NCI-H82 treated with DMSO at 0.1 percent for 48 hours (cell line): ENCODE results near the gene FMN2.
"Not testable (repeated sequence)": the region's sequence is repeated elsewhere in the genome, so short reads cannot be mapped to it uniquely, and the experiment has no call there.

Source experiments
- DNase-seq: peaks from one replicate; lab custom pipeline; 2025; ENCODE audit not compliant: unreplicated experiment; lab: John Stamatoyannopoulos, UW

Gene FMN2

DNA sequence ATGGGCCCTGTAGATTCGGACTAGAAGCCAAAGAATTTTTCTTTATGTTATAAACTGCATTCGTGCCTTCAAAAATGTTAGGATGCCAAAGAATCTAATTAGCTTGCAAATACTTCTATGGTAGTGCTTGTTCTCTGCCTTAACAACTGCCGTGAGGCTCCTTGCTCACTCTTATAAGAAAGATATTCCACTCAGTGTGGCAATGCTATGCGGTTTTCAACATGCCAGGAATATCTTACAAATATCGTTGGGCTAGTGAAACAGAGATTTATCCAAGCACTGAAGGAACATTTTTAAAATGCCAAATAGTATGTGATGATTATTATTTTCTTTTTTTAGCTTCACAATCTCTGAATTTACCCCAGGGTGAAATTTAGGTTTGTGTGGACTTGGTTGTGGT is 322.0 kb downstream of the FMN2 start:
- no peak for DNase-seq

DNA sequence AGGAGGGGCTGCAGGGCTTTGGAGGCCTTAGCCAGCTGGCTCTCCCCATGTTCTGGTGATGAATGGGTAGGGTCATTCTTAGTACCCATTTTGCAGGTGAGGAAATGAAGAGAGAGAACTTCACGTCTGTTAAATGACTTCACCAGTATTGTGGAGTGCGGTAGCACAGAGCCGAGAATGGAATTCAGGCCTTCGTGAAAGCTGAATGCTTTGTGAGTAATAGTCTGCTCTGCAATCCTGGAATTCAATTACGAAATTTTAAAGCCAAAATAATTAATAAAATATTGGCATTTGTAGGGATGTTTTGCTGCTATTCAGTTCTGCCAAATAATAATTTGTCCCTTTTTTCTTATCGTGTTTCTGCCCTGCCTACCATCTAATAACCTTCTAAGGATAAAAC is 322.6 kb downstream of the FMN2 start:
- DNase-seq: no peak

DNA sequence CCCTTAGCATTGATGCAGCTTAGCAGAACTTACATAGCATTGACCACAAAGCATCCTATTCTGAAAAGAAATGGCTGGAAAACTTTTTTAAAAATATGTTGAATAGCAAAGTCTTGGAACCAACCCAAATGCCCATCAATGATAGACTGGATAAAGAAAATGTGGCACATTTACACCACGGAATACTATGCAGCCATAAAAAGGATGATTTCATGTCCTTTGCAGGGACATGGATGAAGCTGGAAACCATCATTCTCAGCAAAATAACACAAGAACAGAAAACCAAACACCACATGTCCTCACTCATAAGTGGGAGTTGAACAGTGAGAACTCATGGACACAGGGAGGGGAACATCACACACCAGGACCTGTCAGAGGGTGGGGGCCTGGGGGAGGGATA is 323.3 kb downstream of the FMN2 start:
- not testable (repeated sequence) for DNase-seq

DNA sequence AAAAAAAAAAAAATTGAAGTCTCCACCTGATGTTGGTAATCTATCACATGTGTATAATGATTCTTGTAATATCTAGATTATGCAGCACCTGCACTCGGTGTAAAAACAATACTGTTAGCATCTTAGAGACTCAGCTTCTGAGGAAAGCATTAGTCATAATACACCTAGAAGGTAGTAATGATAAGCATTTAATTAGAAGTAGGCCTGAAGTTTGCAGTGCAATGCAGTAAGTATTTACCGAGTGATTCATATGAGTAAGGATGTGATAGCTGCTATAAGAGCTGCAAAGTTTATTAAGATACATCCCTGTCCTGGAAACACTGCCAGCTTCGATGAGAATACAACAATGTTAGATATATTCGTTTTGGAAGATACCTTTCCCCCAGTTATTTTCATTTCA is 323.8 kb downstream of the FMN2 start:
- DNase-seq: no peak

DNA sequence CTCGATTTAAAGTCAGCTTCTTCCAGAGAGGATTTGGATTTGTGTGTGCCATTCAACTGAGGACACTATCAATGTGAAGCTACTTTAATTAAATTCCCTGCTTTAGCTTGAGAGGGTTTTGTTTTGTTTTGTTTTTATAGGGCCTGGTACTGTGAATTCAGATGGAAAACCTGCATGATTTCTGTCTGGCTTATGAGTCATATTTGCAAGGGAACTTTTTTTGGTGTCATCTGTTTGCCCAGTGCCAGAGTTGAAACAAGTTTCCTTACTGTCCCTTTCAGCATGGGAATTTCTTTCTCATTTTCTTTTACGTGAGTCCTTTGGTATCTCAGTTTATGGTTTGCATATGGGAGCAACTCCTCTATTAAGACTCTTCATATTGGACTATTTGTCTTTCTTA is 325.6 kb downstream of the FMN2 start:
- no peak for DNase-seq

DNA sequence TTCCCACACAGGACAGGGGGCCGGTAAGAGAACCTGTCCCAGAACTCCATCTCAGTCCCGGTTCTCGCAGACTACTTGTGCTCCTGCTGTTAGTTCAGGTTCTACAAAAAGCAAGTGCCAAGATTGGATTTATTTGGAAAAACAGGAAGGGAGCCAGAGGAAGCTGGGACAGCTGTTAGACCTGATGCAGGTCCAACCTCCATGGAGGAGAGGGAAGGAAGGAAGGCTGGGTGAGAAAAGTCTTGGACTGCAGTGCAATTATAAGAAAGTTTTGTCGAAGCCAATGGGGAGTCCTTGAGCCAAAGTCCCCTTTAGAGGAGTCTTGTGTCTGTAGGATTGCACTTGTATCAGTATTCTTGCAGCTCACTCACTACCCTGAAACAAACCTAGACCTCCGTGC is 329.1 kb downstream of the FMN2 start:
- no peak for DNase-seq

DNA sequence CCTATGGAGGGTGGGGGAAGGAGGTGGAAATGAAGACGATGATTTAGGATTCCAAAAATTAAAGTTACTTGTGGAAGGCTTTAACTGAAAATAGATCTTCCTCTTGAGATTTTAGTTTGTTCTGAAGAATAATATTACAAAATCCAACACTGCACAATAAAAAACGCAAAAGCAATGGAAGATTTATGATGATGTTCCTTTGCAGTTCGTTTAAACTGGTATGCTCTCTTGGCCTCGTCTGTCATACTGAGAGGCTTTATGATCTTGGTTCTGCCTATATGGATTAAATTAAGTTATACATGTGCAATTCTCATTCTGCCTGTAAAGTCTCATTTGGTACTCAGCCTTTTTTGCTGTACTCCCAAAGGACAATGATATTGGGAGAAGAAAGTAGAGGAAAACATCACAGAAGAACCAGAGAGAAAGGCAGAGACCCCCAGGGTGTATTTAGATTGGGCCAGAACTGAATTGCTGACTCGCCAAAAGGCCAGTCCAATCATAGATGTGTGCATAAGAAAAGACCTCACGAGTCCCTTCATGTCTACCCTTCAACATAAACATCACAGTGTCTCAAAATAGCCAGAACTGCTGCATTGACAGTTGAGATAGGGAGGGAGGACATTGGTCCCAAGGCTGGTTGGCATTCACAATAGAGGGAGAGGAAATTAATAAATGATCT is 331.7 kb downstream of the FMN2 start:
- no peak for DNase-seq

DNA sequence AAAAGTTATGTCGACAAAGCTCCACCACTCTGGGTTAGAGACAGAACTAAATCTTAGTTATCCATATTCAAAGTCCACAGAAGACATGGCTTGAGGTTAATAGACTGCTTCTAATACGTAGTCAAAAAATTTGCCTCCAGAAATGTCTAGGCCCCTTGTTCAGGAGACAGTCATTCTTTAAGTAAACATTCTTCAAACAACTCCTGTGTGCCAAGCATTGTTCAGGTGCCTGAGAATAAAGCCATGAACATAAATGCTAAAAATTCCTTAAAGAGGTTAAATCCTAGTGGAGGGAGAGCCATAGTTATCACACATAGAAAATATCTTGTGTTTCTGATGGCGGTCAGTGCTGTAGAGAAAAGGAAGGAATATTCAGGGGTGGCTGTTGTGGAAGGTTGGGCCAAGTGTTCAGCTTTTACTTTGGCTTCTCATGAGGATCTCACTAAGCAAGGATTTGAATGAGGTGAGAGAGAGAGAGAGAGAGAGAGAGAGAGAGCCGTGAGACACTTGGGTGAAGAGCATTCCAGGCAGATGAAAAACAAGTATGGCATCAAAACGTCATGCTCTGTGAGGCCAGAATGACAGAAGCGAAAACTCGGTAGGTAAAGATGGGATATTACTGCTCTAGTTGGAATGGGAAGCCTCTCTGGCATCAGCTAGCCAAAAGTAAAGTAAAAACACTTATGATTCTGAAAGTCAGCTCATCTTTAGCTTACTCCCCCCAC is 333.2 kb downstream of the FMN2 start:
- DNase-seq: no peak

DNA sequence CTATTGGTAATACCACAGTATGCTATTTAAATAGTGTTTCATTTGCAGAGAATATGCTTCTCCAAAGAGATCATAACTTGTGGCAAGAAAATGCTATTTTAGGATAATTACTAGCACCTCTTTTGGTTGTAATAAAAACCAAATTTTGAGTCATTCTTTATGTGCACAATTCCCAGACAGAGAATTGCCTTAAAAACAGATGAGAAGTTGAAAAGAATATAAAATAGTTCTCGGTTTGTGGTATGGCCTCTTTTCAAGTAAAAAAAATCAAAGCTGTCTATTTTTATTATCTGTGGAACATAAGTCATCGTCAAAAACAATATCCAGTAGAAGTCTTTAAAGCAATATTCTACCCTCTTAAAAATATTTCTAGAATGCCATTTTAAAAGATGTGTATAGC is 334.4 kb downstream of the FMN2 start:
- no peak for DNase-seq

DNA sequence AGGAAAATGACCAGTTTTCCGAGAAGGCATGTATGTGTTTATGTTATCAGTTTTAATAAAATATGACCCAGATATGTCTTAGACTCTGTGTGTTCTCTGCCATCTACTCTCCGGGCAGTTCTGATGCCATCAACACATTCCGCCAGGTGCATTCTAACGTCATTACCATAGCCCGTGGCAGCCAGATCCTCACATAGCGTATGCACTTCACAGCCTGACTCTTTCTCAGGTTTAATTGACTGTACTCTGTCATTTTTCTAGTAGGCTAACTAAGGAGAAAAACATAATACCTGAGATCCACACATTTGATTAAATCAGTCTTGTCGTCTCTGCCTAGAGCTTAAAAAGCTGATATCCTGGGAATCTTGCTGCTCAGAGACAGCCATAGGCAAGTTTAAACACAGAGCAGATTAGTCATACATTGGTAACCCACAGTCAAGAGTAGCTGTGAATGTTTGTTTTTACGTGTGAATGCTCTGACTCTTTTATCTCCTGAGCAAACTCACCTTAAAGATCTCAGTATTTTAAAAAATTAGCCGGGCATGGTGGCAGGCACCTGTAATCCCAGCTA is 344.4 kb downstream of the FMN2 start:
- no peak for DNase-seq

DNA sequence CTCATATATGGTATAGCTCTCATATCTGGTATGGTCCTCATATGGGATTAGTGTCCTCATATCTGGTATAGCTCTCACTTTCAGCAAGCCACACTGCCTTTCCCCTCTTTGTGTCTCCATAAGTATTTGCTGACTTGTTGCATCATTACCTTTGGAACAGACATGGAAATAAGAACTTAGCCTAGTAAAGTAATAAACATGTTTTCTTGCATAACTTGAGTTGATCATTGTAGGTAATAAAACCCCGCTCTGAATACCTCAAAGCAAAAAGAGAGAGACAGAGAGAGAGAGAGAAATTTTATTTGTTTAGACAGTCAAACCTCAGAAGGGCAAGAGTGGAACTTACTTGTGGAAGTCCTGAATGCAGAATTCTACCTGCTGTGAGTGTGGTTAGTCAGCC is 350.0 kb downstream of the FMN2 start:
- no peak for DNase-seq

DNA sequence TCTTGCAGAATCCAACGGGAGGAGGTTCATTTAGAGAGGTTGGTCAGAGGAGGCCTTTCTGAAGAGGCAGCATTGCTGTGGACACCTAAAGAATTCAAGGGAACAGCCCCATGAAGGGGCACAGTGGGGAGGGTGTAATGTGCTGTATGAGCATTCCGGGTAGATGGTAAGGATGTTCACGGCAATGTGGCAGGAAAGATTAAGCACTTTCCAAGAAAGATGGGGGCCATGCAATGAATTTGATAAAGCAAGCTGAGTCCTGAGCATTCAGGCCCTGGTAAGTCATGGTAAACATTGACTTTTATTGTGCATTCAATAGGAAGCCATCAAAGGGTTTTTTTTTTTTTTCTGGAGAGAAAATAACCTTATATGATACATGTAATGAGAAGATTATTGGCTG is 353.7 kb downstream of the FMN2 start:
- DNase-seq: no peak

DNA sequence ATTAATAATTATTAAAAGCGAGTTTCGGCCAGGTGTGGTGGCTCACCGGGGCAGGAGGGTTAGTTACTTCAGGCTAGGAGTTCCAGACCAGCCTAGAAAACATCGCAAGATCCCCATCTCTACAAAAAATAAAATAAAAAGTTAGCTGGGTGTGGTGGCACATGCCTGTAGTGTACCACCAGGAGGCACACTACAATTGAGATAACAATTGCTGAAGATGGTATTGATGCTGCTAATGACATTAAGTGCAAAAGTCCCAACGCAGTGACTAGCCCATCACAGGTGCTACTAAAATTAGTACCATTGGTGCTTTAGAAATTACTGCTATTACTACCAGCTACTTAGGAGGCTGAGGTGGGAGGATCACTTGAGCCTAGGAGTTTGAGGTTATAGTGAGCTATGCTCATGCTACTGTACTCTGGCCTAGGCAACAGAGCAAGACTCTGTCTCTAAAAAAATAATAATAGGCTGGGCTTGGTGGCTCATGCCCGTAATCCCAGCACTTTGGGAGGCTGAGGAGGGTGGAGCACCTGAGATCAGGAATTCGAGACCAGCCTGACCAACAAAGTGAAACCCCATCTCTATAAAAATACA is 363.6 kb downstream of the FMN2 start:
- DNase-seq: peak; percentile 22

DNA sequence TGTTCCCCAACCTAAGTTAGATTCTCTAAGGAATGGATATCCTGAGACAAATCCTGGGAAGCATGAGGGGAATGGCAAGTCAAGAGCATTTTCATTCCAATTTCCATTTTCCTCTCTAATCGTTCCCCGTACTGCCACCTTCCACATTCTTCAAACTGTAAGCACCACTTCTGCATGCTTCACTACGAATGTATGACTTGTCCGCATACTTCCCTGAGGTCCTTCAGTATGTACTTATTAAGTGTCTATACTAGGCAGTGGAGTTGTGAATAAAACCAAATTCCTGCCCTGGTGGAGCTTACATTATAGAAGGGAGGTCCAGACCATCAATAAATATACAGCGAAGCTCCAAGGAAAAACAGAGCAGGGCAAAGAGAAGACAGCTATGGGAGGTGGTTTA is 365.5 kb downstream of the FMN2 start:
- no peak for DNase-seq

DNA sequence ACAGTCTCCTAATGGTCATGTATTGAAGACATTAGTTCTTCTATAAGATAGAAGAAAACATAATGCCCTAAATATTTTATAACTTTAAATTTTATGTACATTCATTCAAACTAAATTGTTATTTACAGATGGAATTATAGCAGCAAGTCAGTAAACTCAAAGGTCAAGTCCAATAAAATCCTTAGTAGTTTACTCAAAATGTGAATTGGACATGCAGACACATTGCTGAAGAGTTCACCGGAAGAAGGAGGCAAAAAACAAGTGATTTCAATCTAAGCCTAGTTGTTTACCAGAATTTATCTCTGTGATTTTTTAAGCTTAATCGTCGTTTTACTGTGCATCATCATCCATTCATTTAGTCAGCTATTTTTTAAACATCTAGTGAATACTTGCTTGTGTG is 370.6 kb downstream of the FMN2 start:
- DNase-seq: no peak

DNA sequence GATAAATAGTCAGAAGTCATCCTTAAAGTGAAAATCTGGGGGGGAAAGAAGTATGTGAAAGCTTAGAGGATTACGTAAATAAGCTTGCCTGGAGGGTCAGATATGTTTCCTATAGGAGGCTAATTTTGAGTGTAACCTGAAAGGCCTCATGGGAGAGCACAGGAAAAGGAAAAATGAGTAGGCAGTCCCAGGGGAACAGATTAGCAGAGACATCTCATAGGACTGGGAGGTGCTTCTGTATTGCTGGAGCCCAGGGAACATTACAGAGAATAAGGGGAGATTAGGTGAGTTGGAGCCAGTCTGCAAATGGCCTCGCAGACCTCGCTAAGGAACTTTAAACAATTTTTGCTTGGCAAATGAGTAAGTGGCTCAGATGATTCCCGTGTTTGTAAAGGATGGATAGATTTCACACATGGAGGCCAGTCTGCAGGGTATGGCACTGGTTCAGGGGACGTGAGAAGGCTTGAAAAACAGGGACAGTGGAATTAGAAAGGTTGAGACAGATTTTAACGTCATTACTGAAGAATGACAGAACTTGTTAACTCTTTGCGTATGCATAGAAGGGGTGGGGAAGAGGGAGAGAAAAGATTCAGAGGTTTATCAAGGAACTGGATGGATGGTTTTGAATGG is 371.2 kb downstream of the FMN2 start:
- peak; percentile 79 for DNase-seq

DNA sequence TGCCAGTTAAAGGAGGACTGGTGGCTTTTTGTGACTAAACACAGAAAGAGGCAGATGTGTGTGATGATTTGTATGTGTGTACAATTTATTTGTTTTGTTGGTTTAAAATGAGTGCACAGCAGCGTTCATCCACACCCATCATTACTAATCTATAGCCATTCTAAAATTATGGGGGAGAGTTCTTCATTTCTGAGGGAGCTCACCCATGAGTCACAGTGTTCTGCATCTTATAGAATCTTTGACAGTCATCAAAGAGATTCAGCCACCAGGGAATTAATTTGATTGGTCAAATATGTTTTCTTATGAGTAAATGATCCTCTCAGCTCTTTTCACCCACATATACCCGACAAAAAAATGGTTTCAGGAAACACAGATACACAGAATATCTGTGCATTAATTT is 372.4 kb downstream of the FMN2 start:
- DNase-seq: no peak

DNA sequence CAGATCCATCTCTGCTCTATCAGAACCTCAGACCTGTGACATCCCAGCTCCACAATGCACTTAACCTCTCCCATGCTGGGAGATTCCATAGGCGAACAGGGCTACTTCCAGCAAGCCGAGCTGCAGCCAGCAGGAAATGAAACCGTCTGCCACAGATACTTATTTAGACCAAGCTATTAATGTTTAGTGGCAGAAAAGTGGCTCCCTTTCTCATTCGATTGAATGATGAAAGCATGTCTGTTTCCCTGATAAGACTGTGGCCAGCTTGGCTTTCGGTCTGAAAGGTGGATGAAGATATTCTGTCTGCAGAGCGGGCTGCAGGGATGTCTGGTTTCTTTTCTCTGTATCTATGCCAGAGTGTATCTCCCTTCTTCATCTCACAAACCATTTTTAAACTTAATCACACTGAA is 373.9 kb downstream of the FMN2 start:
- no peak for DNase-seq

DNA sequence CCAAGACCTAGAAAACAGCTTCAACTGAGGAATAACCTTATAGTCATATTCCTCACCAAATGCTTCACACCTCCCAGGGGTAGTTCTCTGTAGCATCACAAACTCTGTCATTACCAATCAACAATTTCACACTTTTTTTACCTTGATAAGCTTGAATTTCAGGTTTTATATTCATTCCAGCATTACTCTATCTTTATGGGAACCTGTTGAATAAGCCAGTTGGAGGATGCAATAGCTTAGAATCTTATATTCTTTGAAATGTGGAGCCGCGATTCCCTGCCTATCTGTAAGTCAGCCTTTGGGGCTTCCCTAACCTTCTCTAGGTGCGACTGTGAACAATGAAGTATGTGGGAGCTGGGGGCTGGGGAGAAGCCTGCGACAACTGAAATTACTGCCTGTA is 374.8 kb downstream of the FMN2 start:
- DNase-seq: no peak

DNA sequence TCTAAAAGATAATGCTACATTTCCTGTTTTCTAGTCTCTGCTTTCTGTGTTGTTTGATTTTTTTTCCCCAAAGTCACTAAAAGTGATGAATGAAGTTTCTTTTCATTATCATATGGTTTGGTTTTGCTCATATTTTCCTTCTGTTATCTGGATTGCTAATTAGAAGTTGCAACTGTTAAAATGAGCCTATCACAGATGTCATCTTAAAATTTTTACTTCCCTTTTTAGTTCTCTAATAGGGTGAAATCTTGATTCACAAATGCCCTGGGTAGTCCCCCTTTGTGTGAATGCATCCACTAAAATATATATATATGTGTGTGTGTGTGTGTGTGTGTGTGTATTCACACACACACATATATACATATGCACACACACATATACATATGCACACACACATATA is 376.2 kb downstream of the FMN2 start:
- no peak for DNase-seq

DNA sequence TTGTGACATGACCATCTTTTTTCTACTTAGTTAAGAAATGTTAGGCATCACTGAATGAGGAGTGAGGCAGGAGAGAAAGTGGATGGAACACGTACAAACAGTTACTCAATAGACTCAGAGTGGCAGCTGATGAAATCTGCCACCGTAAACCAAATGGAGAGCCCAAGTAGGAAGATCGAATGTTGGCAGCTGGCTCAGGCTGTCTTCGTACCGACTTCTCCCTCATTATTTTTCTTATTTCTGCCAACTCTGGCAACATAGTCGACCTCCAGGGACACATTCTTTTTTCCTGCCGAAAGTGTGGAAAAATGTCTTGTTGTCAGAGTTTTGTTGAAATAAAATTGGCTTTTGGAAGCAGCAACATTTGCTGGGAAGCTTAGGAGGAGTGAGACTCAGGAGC is 377.0 kb downstream of the FMN2 start:
- DNase-seq: no peak

DNA sequence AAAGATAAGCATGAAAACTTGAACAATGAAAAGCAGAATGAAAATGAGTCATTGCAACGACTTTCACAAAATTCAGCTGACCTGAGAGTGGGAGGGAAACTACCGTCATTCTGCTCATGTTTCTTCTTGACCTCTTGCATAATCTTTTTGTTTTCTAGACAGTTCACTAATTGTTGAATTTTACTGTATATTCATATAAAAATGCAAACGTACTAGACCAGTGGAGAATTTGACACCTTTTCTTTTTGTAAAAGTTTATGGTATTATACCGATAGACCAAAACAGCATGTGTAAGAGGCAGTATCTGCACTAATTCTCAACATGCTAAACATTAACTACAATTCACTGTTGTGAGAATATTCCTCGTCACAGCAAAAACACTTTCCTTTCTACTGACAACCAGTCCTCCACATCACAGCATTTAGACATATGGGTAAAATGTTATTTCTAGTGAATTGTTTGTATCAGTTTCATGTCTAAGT is 382.5 kb downstream of the FMN2 start:
- DNase-seq: no peak
